Liver (tissue), 9 donors: Measurements from ENCODE around the gene SDK2. TPM values are rescaled to one million over a fixed set of nuclear protein-coding genes. Genes with fewer than 3 reads are reported as not detected.

ENCODE experiments used
- DNase-seq: peaks from one replicate; pipeline ENCODE4 v3.0.0-alpha.2; 2017; ENCODE audit warnings: low spot score
- H3K27ac ChIP-seq, 2 donors: one replicate each; pipeline ENCODE4 v1.7.0; 2013; ENCODE audit warnings: inconsistent platforms in 2 of 2, low read length in 2 of 2, control low read depth in 1 of 2, low read depth in 1 of 2, mild to moderate bottlenecking in 1 of 2
- H3K27me3 ChIP-seq, 4 donors: one replicate each; pipeline versions ENCODE4 v1.6.1 to v1.7.0; 2013; ENCODE audit warnings: low read length in 3 of 4, inconsistent platforms in 1 of 4, mild to moderate bottlenecking in 1 of 4, moderate library complexity in 1 of 4; ENCODE audit not compliant: control insufficient read depth in 4 of 4, insufficient read depth in 4 of 4
- H3K36me3 ChIP-seq, 4 donors: one replicate each; pipeline versions ENCODE4 v1.6.1 to v1.7.0; 2013; ENCODE audit warnings: low read length in 3 of 4, mild to moderate bottlenecking in 3 of 4, low read depth in 1 of 4, moderate library complexity in 1 of 4; ENCODE audit not compliant: control insufficient read depth in 4 of 4, insufficient read depth in 3 of 4
- H3K4me1 ChIP-seq, 4 donors: one replicate each; pipeline versions ENCODE4 v1.6.1 to v1.7.0; 2013; ENCODE audit warnings: low read length in 3 of 4, mild to moderate bottlenecking in 3 of 4, moderate library complexity in 1 of 4; ENCODE audit not compliant: control insufficient read depth in 4 of 4, insufficient read depth in 4 of 4
- H3K4me3 ChIP-seq, 3 donors: one replicate each; pipeline versions ENCODE4 v1.6.1 to v1.7.0; 2013; ENCODE audit warnings: low read length in 3 of 3, control low read depth in 1 of 3, low read depth in 1 of 3, mild to moderate bottlenecking in 1 of 3
- H3K9ac ChIP-seq, 2 donors: one replicate each; pipeline ENCODE4 v1.7.0; 2013; ENCODE audit warnings: low read length in 2 of 2, mild to moderate bottlenecking in 2 of 2, moderate library complexity in 2 of 2, control low read depth in 1 of 2, low read depth in 1 of 2
- H3K9me3 ChIP-seq, 4 donors: one replicate each; pipeline versions ENCODE4 v1.6.1 to v1.7.0; 2013; ENCODE audit warnings: low read length in 3 of 4; ENCODE audit not compliant: control insufficient read depth in 4 of 4
- EGR1 ChIP-seq, 2 donors: IDR thresholded peaks; 2 replicates each; pipeline ENCODE4 v1.6.1; 2016 to 2018; ENCODE audit warnings: antibody characterized with exemption in 2 of 2, low read depth in 2 of 2
- FOXA1 ChIP-seq: IDR thresholded peaks from 2 replicates; pipeline ENCODE4 v1.6.1; 2016; ENCODE audit warnings: antibody characterized with exemption
- FOXA2 ChIP-seq: IDR thresholded peaks from 2 replicates; pipeline ENCODE4 v1.6.1; 2016; ENCODE audit warnings: antibody characterized with exemption
- GABPA ChIP-seq, 2 donors: IDR thresholded peaks in 1 of 2; conservative IDR thresholded peaks in 1 of 2; 2 replicates each; pipeline ENCODE4 v1.6.1; 2016; ENCODE audit warnings: antibody characterized with exemption in 2 of 2, mild to moderate bottlenecking in 1 of 2, moderate library complexity in 1 of 2
- HNF4A ChIP-seq, 2 donors: conservative IDR thresholded peaks; 2 replicates each; pipeline ENCODE4 v1.6.1; 2016; ENCODE audit warnings: antibody characterized with exemption in 2 of 2, mild to moderate bottlenecking in 2 of 2
- HNF4G ChIP-seq: IDR thresholded peaks from 2 replicates; pipeline ENCODE4 v1.6.1; 2016; ENCODE audit warnings: antibody characterized with exemption
- JUND ChIP-seq, 2 donors: IDR thresholded peaks; 2 replicates each; pipeline ENCODE4 v1.6.1; 2016; ENCODE audit warnings: antibody characterized with exemption in 2 of 2
- MAX ChIP-seq: IDR thresholded peaks from 2 replicates; pipeline ENCODE4 v1.6.1; 2016; ENCODE audit warnings: antibody characterized with exemption
- NR2F2 ChIP-seq: IDR thresholded peaks from 2 replicates; pipeline ENCODE4 v1.6.1; 2016; ENCODE audit warnings: antibody characterized with exemption
- RAD21 ChIP-seq, 2 donors: IDR thresholded peaks; 2 replicates each; pipeline ENCODE4 v1.6.1; 2016; ENCODE audit warnings: antibody characterized with exemption in 2 of 2, mild to moderate bottlenecking in 2 of 2
- REST ChIP-seq: IDR thresholded peaks from 2 replicates; pipeline ENCODE4 v1.6.1; 2016; ENCODE audit warnings: antibody characterized with exemption, mild to moderate bottlenecking
- RXRA ChIP-seq, 2 donors: IDR thresholded peaks; 2 replicates each; pipeline ENCODE4 v1.6.1; 2017 to 2018; ENCODE audit warnings: antibody characterized with exemption in 2 of 2, mild to moderate bottlenecking in 1 of 2
- SP1 ChIP-seq: IDR thresholded peaks from 2 replicates; pipeline ENCODE4 v1.6.1; 2018; ENCODE audit warnings: antibody characterized with exemption, mild to moderate bottlenecking
- TAF1 ChIP-seq: conservative IDR thresholded peaks from 2 replicates; pipeline ENCODE4 v1.6.1; 2016; ENCODE audit warnings: antibody characterized with exemption, mild to moderate bottlenecking
- YY1 ChIP-seq: IDR thresholded peaks from 2 replicates; pipeline ENCODE4 v1.6.1; 2016; ENCODE audit warnings: antibody characterized with exemption, mild to moderate bottlenecking
- ZBTB33 ChIP-seq: IDR thresholded peaks from 2 replicates; pipeline ENCODE4 v1.6.1; 2016; ENCODE audit warnings: antibody characterized with exemption
- WGBS: extraction: QIAGEN DNeasy Blood & Tissue Kit; methylation state at CpG from one replicate; pipeline ENCODE4 v1.1.7; 2013; 5-methylcytosine and 5-hydroxymethylcytosine counted together
- polyA plus RNA-seq, 2 donors: library from polyadenylated mRNA; stranded (reverse) in 1 of 2; unstranded in 1 of 2; fragments of 200-250 nt in 1 of 2; fragments of >200 nt in 1 of 2; fragmentation: Nextera tagmentation in 1 of 2; extraction: Ambion mirVana in 1 of 2; gene quantifications; one replicate each; pipeline versions ENCODE4 v1.2.1 to v1.2.3, GENCODE V29; 2013 to 2015
- total RNA-seq, 2 donors: library from RNA; depleted of rRNA; stranded (reverse); fragments of >200 nt; gene quantifications; one replicate each; pipeline ENCODE4 v1.2.3, GENCODE V29; 2014
- TF ChIP-seq, protein P1 (sequence below): IDR thresholded peaks from 2 replicates; pipeline ENCODE4 v1.6.1; 2016; ENCODE audit warnings: antibody characterized with exemption
- TF ChIP-seq, protein P2 (sequence below): fragments of 150-350 bp; IDR thresholded peaks from 2 replicates; pipeline ENCODE4 v1.5.1; 2017; ENCODE audit warnings: improper control_type of control experiment, low read depth, low read length; ENCODE audit not compliant: missing input control
- donor health status: healthy.
- donor health status: healthy.
- donor health status: healthy.
- donor health status: healthy.
- donor health status: healthy.

The SDK2 gene
- total and polyA plus RNA-seq, 4 donors, result 0.05 to 0.42 (median 0.10) TPM

DNA sequence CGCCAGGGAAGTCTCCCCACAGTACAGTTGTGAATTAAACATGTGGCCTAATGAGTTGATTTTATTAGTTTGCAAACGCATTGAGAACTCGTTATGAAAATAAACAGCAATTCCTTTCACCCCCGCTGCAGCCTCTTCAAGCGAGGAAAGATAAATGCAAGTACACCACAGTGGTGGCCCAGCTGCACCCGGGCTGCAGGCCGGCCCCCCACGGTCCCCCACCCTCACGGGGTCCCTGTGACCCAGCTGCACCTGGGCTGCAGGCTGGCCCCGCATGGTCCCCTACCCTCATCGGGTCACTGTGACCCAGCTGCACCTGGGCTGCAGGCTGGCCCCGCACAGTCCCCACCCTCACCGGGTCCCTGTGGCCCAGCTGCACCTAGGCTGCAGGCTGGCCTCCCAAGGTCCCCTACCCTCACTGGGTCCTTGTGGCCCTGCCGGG is 32.2 kb downstream of the SDK2 start:
- Histone ChIP-seq H3K36me3 (no peaks in the 10 kb centered on the region), H3K27me3 (peaks cover 0 to 6% (median 1%) of the 10 kb centered on the region in 4 donors), H3K4me3 (no peak overlapping the region), H3K9ac (no peak overlapping the region), H3K27ac (no peak overlapping the region), H3K9me3 (no peaks in the 10 kb centered on the region), H3K4me1 (no peaks in the 10 kb centered on the region)
- WGBS, result 69% methylated on average over 14 of the region's 14 CpGs
- no peak for DNase-seq
- TF ChIP-seq HNF4G, result no peak

DNA sequence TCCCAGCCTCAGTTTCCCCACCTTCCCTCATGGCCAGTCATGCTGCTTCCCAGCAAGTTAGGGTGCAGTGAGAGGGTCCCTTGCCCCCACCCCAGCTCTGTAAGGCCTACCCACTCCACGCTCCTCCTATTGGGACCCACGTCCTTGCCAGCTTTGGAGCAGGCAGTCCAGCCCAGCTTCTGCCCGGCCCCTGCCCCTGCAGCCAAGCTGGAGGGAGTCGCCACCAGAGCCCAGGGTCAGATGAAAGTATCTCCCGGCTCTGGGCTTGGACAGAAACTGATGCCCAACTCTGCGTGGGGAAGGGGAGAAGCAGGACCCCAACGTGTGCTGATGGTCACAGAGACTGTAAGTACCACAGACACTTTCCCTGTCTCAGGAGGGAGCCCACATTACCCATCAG is 32.6 kb downstream of the SDK2 start:
- Histone ChIP-seq H3K9ac (no peak overlapping the region), H3K27me3 (peaks cover 0 to 6% (median 2%) of the 10 kb centered on the region in 4 donors), H3K27ac (no peak overlapping the region), H3K9me3 (no peaks in the 10 kb centered on the region), H3K36me3 (no peaks in the 10 kb centered on the region), H3K4me3 (no peak overlapping the region), H3K4me1 (no peaks in the 10 kb centered on the region)
- no peak for DNase-seq
- WGBS, result 79% methylated on average over 7 of the region's 7 CpGs
- TF ChIP-seq REST, result no peak
- no peak for TF ChIP-seq HNF4G
- no peak for TF ChIP-seq RAD21 (IDR thresholded peaks at IDR 0.05)
- no peak for TF ChIP-seq YY1
- no peak for TF ChIP-seq SP1
- no peak for TF ChIP-seq ZBTB33
- TF ChIP-seq FOXA2, result no peak
- no peak for TF ChIP-seq EGR1 (IDR thresholded peaks at IDR 0.05; ENCODE audit: low read depth in 2 of 2)
- TF ChIP-seq RXRA (IDR thresholded peaks at IDR 0.05), result no peak
- TF ChIP-seq FOXA1, result no peak
- TF ChIP-seq TAF1, result no peak
- TF ChIP-seq, protein P1, sequence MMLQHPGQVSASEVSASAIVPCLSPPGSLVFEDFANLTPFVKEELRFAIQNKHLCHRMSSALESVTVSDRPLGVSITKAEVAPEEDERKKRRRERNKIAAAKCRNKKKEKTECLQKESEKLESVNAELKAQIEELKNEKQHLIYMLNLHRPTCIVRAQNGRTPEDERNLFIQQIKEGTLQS, result no peak
- no peak for TF ChIP-seq NR2F2
- no peak for TF ChIP-seq HNF4A (conservative IDR thresholded peaks at IDR 0.05)
- TF ChIP-seq GABPA (IDR thresholded peaks at IDR 0.05 in 1 of 2, conservative IDR thresholded peaks at IDR 0.05 in 1 of 2), result no peak
- TF ChIP-seq, protein P2, sequence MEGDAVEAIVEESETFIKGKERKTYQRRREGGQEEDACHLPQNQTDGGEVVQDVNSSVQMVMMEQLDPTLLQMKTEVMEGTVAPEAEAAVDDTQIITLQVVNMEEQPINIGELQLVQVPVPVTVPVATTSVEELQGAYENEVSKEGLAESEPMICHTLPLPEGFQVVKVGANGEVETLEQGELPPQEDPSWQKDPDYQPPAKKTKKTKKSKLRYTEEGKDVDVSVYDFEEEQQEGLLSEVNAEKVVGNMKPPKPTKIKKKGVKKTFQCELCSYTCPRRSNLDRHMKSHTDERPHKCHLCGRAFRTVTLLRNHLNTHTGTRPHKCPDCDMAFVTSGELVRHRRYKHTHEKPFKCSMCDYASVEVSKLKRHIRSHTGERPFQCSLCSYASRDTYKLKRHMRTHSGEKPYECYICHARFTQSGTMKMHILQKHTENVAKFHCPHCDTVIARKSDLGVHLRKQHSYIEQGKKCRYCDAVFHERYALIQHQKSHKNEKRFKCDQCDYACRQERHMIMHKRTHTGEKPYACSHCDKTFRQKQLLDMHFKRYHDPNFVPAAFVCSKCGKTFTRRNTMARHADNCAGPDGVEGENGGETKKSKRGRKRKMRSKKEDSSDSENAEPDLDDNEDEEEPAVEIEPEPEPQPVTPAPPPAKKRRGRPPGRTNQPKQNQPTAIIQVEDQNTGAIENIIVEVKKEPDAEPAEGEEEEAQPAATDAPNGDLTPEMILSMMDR, result no peak
- no peak for TF ChIP-seq JUND (IDR thresholded peaks at IDR 0.05)
- TF ChIP-seq MAX, result no peak
